ENCODE measurements around the gene ZBTB4.

DNA sequence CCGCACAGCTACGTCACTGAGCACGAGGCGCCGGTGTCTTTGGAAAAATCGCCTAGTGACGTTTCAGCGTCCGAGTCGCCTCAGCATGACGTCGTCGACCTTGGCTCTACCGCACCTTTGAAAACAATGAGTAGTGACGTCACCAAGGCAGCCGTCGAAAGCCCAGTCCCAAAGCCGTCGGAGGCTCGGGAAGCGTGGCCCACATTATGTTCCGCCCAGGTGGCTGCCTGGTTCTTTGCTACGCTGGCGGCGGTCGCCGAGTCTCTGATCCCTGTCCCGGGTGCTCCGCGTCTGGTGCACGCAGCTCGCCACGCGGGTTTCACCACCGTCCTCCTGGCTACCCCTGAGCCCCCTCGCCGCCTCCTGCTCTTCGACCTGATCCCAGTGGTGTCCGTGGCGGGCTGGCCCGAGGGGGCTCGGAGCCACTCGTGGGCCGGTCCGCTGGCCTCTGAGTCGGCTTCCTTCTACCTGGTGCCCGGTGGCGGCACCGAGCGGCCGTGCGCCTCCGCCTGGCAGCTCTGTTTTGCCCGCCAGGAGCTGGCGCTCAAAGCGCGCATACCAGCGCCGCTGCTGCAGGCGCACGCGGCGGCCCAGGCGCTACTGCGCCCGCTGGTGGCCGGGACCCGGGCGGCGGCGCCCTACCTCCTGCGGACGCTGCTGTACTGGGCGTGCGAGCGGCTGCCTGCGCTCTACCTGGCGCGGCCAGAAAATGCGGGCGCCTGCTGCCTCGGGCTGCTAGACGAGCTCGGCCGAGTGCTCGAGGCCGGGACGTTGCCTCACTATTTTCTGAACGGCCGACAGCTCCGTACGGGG lies 42.7 kb downstream of the ZBTB4 start:
- no peak for TF ChIP-seq POLR2A (IDR thresholded peaks at IDR 0.05; ENCODE audit: borderline replicate concordance, extremely low read depth, insufficient read depth, insufficient read length)
- TF ChIP-seq, protein P1, sequence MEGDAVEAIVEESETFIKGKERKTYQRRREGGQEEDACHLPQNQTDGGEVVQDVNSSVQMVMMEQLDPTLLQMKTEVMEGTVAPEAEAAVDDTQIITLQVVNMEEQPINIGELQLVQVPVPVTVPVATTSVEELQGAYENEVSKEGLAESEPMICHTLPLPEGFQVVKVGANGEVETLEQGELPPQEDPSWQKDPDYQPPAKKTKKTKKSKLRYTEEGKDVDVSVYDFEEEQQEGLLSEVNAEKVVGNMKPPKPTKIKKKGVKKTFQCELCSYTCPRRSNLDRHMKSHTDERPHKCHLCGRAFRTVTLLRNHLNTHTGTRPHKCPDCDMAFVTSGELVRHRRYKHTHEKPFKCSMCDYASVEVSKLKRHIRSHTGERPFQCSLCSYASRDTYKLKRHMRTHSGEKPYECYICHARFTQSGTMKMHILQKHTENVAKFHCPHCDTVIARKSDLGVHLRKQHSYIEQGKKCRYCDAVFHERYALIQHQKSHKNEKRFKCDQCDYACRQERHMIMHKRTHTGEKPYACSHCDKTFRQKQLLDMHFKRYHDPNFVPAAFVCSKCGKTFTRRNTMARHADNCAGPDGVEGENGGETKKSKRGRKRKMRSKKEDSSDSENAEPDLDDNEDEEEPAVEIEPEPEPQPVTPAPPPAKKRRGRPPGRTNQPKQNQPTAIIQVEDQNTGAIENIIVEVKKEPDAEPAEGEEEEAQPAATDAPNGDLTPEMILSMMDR (IDR thresholded peaks at IDR 0.05 in 2 of 3, conservative IDR thresholded peaks at IDR 0.05 in 1 of 3; ENCODE audit: borderline replicate concordance in 1 of 3, insufficient read depth in 1 of 3, low read depth in 2 of 3, low read length in 2 of 3): peak; percentile 63 to 99 (median 82)
- peak; percentile 63 for TF ChIP-seq POLR2AphosphoS5 (IDR thresholded peaks at IDR 0.05; ENCODE audit: low read depth, low read length)
- TF ChIP-seq, protein P2, sequence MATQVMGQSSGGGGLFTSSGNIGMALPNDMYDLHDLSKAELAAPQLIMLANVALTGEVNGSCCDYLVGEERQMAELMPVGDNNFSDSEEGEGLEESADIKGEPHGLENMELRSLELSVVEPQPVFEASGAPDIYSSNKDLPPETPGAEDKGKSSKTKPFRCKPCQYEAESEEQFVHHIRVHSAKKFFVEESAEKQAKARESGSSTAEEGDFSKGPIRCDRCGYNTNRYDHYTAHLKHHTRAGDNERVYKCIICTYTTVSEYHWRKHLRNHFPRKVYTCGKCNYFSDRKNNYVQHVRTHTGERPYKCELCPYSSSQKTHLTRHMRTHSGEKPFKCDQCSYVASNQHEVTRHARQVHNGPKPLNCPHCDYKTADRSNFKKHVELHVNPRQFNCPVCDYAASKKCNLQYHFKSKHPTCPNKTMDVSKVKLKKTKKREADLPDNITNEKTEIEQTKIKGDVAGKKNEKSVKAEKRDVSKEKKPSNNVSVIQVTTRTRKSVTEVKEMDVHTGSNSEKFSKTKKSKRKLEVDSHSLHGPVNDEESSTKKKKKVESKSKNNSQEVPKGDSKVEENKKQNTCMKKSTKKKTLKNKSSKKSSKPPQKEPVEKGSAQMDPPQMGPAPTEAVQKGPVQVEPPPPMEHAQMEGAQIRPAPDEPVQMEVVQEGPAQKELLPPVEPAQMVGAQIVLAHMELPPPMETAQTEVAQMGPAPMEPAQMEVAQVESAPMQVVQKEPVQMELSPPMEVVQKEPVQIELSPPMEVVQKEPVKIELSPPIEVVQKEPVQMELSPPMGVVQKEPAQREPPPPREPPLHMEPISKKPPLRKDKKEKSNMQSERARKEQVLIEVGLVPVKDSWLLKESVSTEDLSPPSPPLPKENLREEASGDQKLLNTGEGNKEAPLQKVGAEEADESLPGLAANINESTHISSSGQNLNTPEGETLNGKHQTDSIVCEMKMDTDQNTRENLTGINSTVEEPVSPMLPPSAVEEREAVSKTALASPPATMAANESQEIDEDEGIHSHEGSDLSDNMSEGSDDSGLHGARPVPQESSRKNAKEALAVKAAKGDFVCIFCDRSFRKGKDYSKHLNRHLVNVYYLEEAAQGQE (IDR thresholded peaks at IDR 0.05; ENCODE audit: low read depth): no peak
- no peak for TF ChIP-seq CEBPB (IDR thresholded peaks at IDR 0.05; ENCODE audit: low read depth)
- TF ChIP-seq, protein P3, sequence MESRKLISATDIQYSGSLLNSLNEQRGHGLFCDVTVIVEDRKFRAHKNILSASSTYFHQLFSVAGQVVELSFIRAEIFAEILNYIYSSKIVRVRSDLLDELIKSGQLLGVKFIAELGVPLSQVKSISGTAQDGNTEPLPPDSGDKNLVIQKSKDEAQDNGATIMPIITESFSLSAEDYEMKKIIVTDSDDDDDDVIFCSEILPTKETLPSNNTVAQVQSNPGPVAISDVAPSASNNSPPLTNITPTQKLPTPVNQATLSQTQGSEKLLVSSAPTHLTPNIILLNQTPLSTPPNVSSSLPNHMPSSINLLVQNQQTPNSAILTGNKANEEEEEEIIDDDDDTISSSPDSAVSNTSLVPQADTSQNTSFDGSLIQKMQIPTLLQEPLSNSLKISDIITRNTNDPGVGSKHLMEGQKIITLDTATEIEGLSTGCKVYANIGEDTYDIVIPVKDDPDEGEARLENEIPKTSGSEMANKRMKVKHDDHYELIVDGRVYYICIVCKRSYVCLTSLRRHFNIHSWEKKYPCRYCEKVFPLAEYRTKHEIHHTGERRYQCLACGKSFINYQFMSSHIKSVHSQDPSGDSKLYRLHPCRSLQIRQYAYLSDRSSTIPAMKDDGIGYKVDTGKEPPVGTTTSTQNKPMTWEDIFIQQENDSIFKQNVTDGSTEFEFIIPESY (IDR thresholded peaks at IDR 0.05; ENCODE audit: extremely low read depth, insufficient replicate concordance, low read length): no peak
- no peak for TF ChIP-seq EZH2 (IDR thresholded peaks at IDR 0.05)
- no peak for TF ChIP-seq SRF (IDR thresholded peaks at IDR 0.05; ENCODE audit: low read depth)

Measured in HCT116 (cell line).